Measurements from ENCODE around the gene UCKL1.
"Not testable (repeated sequence)": the region's sequence is repeated elsewhere in the genome, so short reads cannot be mapped to it uniquely, and the experiment has no call there.

Gene UCKL1

GRCh38 chr20:63955827-63956663, at the start of gene UCKL1:
UCKL1 (minus strand) TSS chr20:63956416; CDS start chr20:63956372, 44 bp downstream.
- DNase-seq, result peak; percentile 45

- no peak for DNase-seq
Observed at GRCh38 chr20:64005394-64005793, 49.2 kb upstream of the UCKL1 start.

- no peak for DNase-seq
Observed at GRCh38 chr20:64003960-64004725, 47.9 kb upstream of the UCKL1 start.

DNA sequence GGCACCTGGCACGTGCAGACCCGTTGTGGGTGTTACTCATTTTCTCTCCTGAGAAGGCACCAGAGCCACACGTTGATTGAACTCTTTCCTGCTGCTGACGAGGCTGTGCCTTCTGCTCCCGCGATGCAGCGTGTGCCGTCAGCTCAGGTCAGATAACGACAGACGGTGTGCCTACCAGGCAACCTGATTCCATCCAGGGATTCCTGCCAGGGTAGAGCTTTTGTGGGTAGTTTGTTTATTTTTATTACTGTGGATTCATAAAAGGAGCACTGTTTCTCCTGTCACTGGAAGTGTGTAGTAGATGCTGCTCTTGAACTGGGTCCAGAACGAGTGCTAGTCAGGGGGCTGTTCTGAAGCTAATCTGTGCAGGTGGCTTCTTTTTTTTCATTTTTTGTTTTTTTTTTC, 45.4 kb upstream of the UCKL1 start:
- no peak for DNase-seq

DNA sequence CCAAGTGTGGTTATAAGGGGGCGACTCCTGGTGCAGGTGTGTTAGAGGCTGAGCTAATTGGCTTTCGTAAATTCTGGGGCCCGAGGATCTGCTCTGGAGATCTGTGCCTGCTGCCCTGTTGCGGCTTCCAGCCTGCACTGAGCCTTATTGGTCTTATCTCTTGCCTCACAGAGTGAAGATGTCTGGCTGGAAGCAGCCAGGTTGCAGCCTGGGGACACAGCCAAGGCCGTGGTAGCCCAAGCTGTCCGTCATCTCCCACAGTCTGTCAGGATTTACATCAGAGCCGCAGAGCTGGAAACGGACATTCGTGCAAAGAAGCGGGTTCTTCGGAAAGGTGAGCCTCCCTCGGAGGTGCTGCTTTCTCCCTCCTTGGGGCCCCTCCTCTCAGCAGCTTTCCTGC, 44.7 kb upstream of the UCKL1 start:
- no peak for DNase-seq

GRCh38 chr20:63982937-63983336, 26.7 kb upstream of the UCKL1 start:
- DNase-seq, result no peak

- peak; percentile 83 for DNase-seq
Observed at GRCh38 chr20:63980806-63981728, 24.9 kb upstream of the UCKL1 start, which contains the start of gene PRPF6. PRPF6 (plus strand) TSS chr20:63981132; CDS start chr20:63981246, 114 bp downstream.

DNA sequence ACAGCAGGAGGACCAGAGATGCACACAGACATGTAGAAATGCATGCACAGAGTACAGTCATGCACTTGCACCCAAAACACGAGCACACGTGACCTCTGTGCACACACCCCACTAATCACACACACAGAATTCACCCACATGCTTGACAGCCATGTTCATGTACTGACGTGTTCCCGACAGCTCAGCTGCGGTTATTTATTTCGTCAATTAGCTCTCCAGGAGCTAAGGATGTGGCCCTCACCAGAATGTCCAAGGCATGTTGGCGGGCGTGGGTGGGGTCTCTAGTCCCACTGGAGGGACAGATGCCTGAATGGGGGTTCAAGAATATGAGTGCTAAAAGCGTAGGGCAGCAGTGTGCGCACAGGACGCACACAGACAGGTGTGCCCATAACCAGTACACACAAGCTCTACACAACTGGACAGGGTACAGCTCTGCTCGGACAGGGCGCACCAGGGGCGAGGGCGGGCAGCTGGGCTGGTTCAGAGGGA, 24.1 kb upstream of the UCKL1 start:
- no peak for DNase-seq

GRCh38 chr20:63979557-63980316, 23.5 kb upstream of the UCKL1 start, which contains the start of gene SAMD10:
SAMD10 (minus strand) TSS chr20:63979642; CDS start chr20:63979467, 175 bp downstream.
- DNase-seq, result no peak

DNA sequence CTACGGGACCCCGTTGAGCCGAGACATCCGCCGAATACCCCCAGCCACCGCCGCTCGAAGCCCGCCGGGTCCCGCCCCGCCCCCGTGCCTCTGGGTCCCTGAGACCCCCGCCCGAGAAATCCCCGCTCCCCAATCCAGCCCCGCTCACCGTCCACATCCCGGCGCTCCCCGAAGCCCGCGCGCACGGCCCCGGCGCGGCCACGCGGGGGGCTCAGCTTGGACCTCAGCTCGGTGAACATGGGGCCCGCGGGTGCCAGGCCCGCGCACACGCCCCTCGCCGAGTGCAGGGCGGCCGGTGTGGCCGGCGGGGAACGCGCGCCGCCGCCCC, 23.0 kb upstream of the UCKL1 start:
- no peak for DNase-seq

DNA sequence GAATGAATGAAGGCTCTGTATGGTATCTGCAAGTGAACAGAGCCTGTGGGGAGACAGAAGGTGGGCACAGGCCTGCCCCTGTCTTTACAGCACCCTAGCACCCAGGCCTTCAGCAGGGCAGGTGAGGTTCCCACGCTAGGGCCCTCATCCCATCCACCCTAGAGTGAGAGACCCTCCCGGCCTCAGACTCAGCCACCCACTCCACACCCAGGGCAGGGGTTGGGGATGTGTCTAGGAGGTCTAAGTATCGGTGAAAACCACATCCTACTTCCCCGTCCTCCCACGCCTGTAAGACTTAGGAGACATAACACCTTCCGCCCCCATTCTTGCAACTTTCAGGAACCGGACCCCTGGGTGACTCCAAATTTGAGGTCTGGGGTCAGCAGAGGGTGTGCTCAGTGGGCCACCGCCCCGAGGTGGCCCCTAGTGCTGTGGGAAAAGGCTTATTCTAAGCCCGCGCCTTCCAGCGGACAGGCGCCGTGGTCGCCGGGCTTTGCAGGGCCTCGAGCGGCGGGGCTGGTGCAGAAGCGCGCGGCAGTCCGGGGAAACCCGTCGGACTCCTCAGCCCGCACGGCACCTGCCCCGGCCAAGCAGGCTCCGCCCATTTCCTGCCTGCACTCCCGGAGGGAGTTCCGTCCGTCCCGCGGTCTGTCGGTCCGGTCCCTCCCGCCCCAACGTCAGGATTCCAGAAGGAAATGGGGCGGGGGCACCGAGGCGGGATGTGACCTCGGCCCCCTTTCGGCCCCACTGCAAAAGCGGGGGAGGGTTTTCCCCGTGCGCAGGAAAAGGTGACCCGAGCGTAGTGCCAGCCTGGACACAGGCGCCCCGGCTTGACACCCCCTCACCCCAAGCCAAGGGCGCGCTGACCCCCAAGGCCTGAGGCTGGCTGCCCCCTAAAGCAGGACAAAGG, 22.4 kb upstream of the UCKL1 start:
- peak; percentile 32 for DNase-seq

DNA sequence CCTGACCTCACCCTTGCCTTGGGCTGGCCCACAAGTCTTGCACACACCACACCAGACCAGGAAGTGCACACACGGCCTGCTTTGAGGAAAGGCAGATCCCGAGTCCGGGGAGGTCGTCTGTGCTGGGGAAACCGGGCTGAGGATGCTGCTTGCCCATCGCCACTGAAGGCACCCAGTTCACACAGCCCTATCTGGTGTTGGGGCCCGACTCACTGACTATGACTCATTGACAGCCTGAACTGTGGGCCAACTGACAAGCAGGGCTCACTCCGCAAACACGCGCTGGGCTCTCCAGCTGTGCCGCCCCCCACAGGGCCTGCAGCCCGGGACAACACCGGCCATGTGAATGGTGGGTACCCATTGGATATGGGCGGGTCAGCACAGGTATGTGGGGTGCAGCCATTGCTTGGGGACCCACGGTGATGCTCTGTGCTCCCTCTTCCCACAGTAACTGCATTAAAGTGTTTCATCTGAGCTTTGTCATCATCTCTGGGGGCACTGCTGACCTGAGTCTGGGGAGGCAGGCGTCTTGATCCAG, 21.6 kb upstream of the UCKL1 start:
- no peak for DNase-seq

DNA sequence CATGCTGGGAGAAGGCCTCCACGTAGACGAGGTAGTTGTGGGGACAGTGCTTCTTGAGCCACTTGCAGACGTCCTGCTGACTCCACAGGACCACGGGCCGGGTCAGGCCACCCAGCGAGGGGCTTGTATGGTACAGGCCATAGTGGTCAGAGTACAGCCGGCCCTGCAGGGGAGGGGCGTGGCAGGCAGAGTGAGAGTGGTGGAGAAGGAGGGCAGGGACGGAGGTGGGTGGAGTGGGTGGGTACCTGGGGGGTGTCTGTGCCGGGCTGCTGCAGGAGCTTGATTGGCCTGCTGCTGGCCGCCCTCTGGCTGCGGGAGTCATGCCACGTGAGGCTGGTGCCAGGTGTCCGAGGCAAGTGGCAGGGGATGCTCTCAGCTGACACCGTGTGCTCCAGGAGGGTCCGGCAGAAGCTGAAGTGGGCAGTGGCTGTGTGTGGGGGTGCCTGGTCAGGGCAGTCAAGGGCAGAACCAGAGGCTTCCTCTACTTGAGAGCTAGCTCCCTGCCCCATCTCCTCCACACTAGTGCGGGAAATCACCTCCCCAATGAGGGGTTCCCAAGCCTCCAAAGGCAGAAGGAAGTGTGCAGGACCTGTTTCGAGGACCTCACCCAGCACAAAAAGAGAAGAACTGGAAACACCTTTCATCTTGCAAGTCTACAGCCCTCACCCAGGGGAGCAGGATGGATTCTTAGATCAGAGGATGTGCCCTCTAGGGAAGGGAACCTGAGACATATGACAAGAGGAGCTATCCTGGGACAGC, 20.9 kb upstream of the UCKL1 start:
- DNase-seq, result no peak

- not testable (repeated sequence) for DNase-seq
Observed at GRCh38 chr20:63976511-63976910, 20.3 kb upstream of the UCKL1 start.

- DNase-seq, result peak; percentile 47
Observed at GRCh38 chr20:63974402-63975200, 18.4 kb upstream of the UCKL1 start.

- peak; percentile 22 for DNase-seq
Observed at GRCh38 chr20:63973636-63974401, 17.6 kb upstream of the UCKL1 start.

GRCh38 chr20:63973160-63973479, 16.9 kb upstream of the UCKL1 start:
- DNase-seq, result no peak

All from NCI-H748 treated with DMSO at 0.1 percent for 48 hours (cell line).